Measurements from ENCODE around the gene USP11.

GRCh38 chrX:47190445-47191269 is 42.2 kb upstream of the USP11 start:
- no peak for TF ChIP-seq CREB5 (CRISPR knock-in tag; IDR thresholded peaks at IDR 0.05; ENCODE audit: low read depth)
- no peak for TF ChIP-seq RARB (CRISPR knock-in tag; IDR thresholded peaks at IDR 0.05)

All from SK-N-SH treated with all-trans-retinoic acid at 6 μM for 48 hours (cell line).